GM19463 (cell line): Measurements from ENCODE around the gene DPPA5.

Experiments
- ATAC-seq: cut with Tn5 transposase; IDR thresholded peaks from one replicate; pipeline ENCODE4 v1.9.1; 2021; ENCODE audit warnings: mild to moderate bottlenecking, moderate library complexity; ENCODE audit not compliant: unreplicated experiment

Gene DPPA5

DNA sequence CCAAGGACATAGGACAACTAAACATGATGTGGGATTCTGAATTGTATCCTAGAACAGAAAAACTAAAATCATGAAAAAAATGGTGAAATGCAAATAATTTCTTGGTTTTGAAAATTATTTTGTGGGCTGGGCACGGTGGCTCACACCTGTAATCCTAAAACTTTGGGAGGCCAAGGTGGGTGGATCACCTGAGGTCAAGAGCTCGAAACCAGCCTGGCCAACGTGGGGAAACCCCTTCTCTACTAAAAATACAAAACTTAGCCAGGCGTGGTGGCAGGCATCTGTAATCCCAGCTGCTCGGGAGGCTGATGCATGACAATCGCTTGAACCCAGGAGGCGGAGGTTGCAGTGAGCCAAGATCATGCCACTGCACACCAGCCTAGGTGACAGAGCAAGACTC lies 50.3 kb downstream of the DPPA5 start:
- peak; percentile 64 for ATAC-seq
